CD14-positive monocyte (primary cell): Measurements from ENCODE around the gene SLC25A29. TPM values are rescaled to one million over a fixed set of nuclear protein-coding genes. Genes with fewer than 3 reads are reported as not detected.
A peak's percentile ranks its signal among the peaks of the same experiment; 100 is the strongest.

ENCODE experiments used
- DNase-seq, 3 donors: peaks; one replicate each; pipeline ENCODE4 v3.0.0-alpha.2; 2011 to 2022
- H2AFZ ChIP-seq: 2 replicates; pipeline ENCODE4 v1.6.0; 2012; ENCODE audit warnings: mild to moderate bottlenecking, low read depth, low read length, inconsistent platforms; ENCODE audit not compliant: insufficient read depth, poor library complexity, severe bottlenecking
- H3K27ac ChIP-seq, 2 donors: 1 replicate in 1 of 2; 2 replicates in 1 of 2; pipeline ENCODE4 v1.5.1; 2012 to 2013; ENCODE audit warnings: low read length in 2 of 2, control low read depth in 1 of 2, inconsistent platforms in 1 of 2, low read depth in 1 of 2, mild to moderate bottlenecking in 1 of 2
- H3K27me3 ChIP-seq, 2 donors: one replicate each; pipeline versions ENCODE4 v1.6.0 to v1.6.1; 2011 to 2013; ENCODE audit warnings: low read length in 2 of 2; ENCODE audit not compliant: control insufficient read depth in 2 of 2, insufficient read depth in 2 of 2
- H3K36me3 ChIP-seq, 2 donors: replicated peaks in 1 of 2; 1 replicate in 1 of 2; 2 replicates in 1 of 2; pipeline versions ENCODE4 v1.5.1 to v1.6.1; 2012 to 2013; ENCODE audit warnings: low read length in 2 of 2, control low read depth in 1 of 2, inconsistent platforms in 1 of 2, mild to moderate bottlenecking in 1 of 2; ENCODE audit not compliant: insufficient read depth in 2 of 2, control insufficient read depth in 1 of 2
- H3K4me1 ChIP-seq, 2 donors: 1 replicate in 1 of 2; 2 replicates in 1 of 2; pipeline versions ENCODE4 v1.5.1 to v1.6.1; 2012 to 2013; ENCODE audit warnings: low read length in 2 of 2, control low read depth in 1 of 2, inconsistent platforms in 1 of 2, mild to moderate bottlenecking in 1 of 2, moderate library complexity in 1 of 2; ENCODE audit not compliant: insufficient read depth in 2 of 2, control insufficient read depth in 1 of 2
- H3K4me2 ChIP-seq: replicated peaks from 2 replicates; pipeline ENCODE3; 2012; ENCODE audit warnings: low read length, moderate library complexity, mild to moderate bottlenecking; ENCODE audit not compliant: poor library complexity, severe bottlenecking; ENCODE audit errors: extremely low read depth
- H3K4me3 ChIP-seq, 3 experiments: fragments of 200-600 bp in 1 of 3; sonication (generic) in 1 of 3; replicated peaks in 1 of 3; 1 replicate in 2 of 3; 2 replicates in 1 of 3; pipeline ENCODE4 v1.5.1; 2011 to 2013; ENCODE audit warnings: low read length in 3 of 3, mild to moderate bottlenecking in 3 of 3, control low read depth in 2 of 3, low read depth in 2 of 3, inconsistent platforms in 1 of 3, moderate library complexity in 1 of 3
- H3K79me2 ChIP-seq: 2 replicates; pipeline ENCODE4 v1.6.0; 2012; ENCODE audit warnings: mild to moderate bottlenecking, control low read depth, inconsistent platforms, low read length, moderate library complexity; ENCODE audit not compliant: insufficient read depth
- H3K9ac ChIP-seq: 2 replicates; pipeline ENCODE4 v1.6.0; 2017; ENCODE audit warnings: low read length, mild to moderate bottlenecking; ENCODE audit not compliant: insufficient read depth, poor library complexity, severe bottlenecking
- H3K9me3 ChIP-seq, 2 donors: replicated peaks in 1 of 2; 1 replicate in 1 of 2; 2 replicates in 1 of 2; pipeline versions ENCODE4 v1.5.1 to v1.6.1; 2012 to 2013; ENCODE audit warnings: low read length in 2 of 2, control low read depth in 1 of 2; ENCODE audit not compliant: control insufficient read depth in 1 of 2, insufficient read depth in 1 of 2
- H4K20me1 ChIP-seq: 2 replicates; pipeline ENCODE4 v1.6.0; 2012; ENCODE audit warnings: mild to moderate bottlenecking, low read length, control low read depth, moderate library complexity; ENCODE audit not compliant: insufficient read depth
- H3K27ac Mint-ChIP-seq, 7 donors: one replicate each; pipeline ENCODE4 v1.8.0; 2020; ENCODE audit warnings: mild to moderate bottlenecking in 7 of 7, mixed read lengths in 7 of 7, moderate library complexity in 6 of 7, inconsistent platforms in 2 of 7
- H3K27me3 Mint-ChIP-seq, 3 donors: one replicate each; pipeline ENCODE4 v1.8.0; 2021 to 2022; ENCODE audit warnings: low read depth in 3 of 3, mild to moderate bottlenecking in 3 of 3, mixed read lengths in 3 of 3, moderate library complexity in 3 of 3, inconsistent platforms in 1 of 3
- H3K36me3 Mint-ChIP-seq, 2 donors: one replicate each; pipeline ENCODE4 v1.8.0; 2020; ENCODE audit warnings: mixed read lengths in 2 of 2, inconsistent platforms in 1 of 2, mild to moderate bottlenecking in 1 of 2
- H3K4me1 Mint-ChIP-seq: one replicate; pipeline ENCODE4 v1.8.0; 2020; ENCODE audit warnings: mild to moderate bottlenecking, mixed read lengths
- H3K4me3 Mint-ChIP-seq, 2 donors: one replicate each; pipeline ENCODE4 v1.8.0; 2020; ENCODE audit warnings: mild to moderate bottlenecking in 2 of 2, mixed read lengths in 2 of 2, moderate library complexity in 1 of 2
- H3K9me3 Mint-ChIP-seq, 7 donors: one replicate each; pipeline ENCODE4 v1.8.0; 2020 to 2022; ENCODE audit warnings: mixed read lengths in 7 of 7, mild to moderate bottlenecking in 6 of 7, moderate library complexity in 6 of 7, inconsistent platforms in 2 of 7
- WGBS: methylation state at CpG from one replicate; pipeline ENCODE4 v1.1.5; 2013; ENCODE audit warnings: missing lambda C conversion rate; ENCODE audit not compliant: insufficient coverage; 5-methylcytosine and 5-hydroxymethylcytosine counted together
- intact Hi-C, 2 donors: fragments of 100-400 bp; cut with micrococcal nuclease; formaldehyde crosslinking; loops; one replicate each; pipeline versions ENCODE4 v1.15.0 to v1.15.1; 2023
- polyA plus RNA-seq, 3 donors: library from polyadenylated mRNA; depleted of rRNA in 1 of 3; unstranded in 2 of 3; stranded (reverse) in 1 of 3; fragments of 300-500 nt in 2 of 3; fragments of >200 nt in 1 of 3; fragmentation: Illumina TruSeq in 2 of 3; gene quantifications; 1 replicate in 2 of 3; 2 replicates in 1 of 3; pipeline ENCODE4 v1.2.3, GENCODE V29; 2012 to 2021
- TF ChIP-seq, protein P1 (sequence below): fragments of 200-600 bp; IDR thresholded peaks from one replicate; pipeline ENCODE4 v1.8.0; 2022; ENCODE audit warnings: antibody characterized with exemption, mild to moderate bottlenecking

Gene SLC25A29
- polyA plus RNA-seq, 3 donors, result 16.9 to 114 (median 33.3) TPM

DNA sequence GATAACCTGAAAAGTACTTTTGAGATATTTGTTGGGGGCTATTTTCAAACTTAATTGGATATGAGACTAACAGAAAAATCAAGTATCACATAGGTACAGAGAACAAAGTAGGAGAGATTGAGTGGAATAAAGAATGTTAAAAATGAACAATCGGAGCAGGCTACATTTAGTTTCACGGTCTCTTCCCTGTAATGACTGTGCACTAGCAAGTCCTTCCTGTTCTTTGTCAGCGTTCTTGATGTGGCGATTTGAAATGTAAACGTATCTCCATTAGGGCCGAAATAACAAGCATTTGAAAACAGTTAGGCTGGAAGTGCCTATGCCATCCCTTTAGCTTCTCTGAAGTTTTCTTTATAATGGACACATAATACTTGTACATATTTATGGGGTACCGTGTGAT lies 31.0 kb downstream of the SLC25A29 start:
- H3K27ac ChIP-seq, result peak overlapping the region in 1 of 2 donors; percentile 0
- Mint-ChIP-seq H3K4me3 (no peak overlapping the region), H3K4me1 (peaks cover 35% of the 10 kb centered on the region)

DNA sequence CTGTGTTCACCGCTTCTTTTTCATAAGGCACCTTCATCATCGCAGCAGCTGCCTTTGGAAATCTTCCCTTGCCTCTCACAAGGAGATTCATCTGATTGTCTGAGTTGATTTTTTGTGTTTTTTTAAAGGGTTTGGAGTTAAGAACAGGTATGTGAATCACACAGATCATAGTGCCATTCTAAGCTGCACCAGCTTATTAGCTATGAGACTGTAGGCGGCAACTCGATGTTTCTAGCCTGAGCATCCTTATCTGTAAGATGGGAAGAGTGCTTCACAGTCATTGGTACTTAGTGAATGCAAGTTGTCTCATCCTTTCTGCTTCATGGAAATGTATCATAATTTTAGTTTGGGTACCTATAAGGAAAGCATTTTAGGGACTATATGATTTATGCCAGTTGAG lies 32.0 kb downstream of the SLC25A29 start:
- Mint-ChIP-seq H3K4me1 (peaks cover 35% of the 10 kb centered on the region), H3K9me3 (no peaks in the 10 kb centered on the region), H3K4me3 (no peak overlapping the region), H3K36me3 (peaks cover 26 to 31% of the 10 kb centered on the region in 2 donors), H3K27me3 (no peaks in the 10 kb centered on the region), H3K27ac (no peak overlapping the region)
- peaks cover 94% of the 10 kb centered on the region for H3K79me2 ChIP-seq
- no peak overlapping the region for H3K27ac ChIP-seq
- no CpG with 5 or more reads among the region's 4 CpGs for WGBS
- H3K9ac ChIP-seq, result no peak overlapping the region
- H2AFZ ChIP-seq, result no peak overlapping the region
- peaks cover 19 to 38% of the 10 kb centered on the region in 2 donors for H3K36me3 ChIP-seq
- DNase-seq, result no peak
- TF ChIP-seq, protein P1, sequence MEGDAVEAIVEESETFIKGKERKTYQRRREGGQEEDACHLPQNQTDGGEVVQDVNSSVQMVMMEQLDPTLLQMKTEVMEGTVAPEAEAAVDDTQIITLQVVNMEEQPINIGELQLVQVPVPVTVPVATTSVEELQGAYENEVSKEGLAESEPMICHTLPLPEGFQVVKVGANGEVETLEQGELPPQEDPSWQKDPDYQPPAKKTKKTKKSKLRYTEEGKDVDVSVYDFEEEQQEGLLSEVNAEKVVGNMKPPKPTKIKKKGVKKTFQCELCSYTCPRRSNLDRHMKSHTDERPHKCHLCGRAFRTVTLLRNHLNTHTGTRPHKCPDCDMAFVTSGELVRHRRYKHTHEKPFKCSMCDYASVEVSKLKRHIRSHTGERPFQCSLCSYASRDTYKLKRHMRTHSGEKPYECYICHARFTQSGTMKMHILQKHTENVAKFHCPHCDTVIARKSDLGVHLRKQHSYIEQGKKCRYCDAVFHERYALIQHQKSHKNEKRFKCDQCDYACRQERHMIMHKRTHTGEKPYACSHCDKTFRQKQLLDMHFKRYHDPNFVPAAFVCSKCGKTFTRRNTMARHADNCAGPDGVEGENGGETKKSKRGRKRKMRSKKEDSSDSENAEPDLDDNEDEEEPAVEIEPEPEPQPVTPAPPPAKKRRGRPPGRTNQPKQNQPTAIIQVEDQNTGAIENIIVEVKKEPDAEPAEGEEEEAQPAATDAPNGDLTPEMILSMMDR, result no peak
- H3K4me2 ChIP-seq, result no peak overlapping the region
- intact Hi-C loops, result no loop called here
- H4K20me1 ChIP-seq, result peaks cover 99% of the 10 kb centered on the region
- H3K9me3 ChIP-seq, result no peaks in the 10 kb centered on the region
- H3K4me1 ChIP-seq, result peaks cover 8 to 11% of the 10 kb centered on the region in 2 donors
- no peak overlapping the region for H3K4me3 ChIP-seq
- H3K27me3 ChIP-seq, result no peaks in the 10 kb centered on the region

More for the DNA sequence above, 31.0 kb downstream of the SLC25A29 start:
- Histone ChIP-seq H3K4me2 (no peak overlapping the region), H2AFZ (no peak overlapping the region), H3K4me3 (no peak overlapping the region), H3K4me1 (peaks cover 8 to 14% of the 10 kb centered on the region in 2 donors), H3K36me3 (peaks cover 19 to 43% of the 10 kb centered on the region in 2 donors), H3K9me3 (no peaks in the 10 kb centered on the region), H3K9ac (no peak overlapping the region), H4K20me1 (peaks cover 99% of the 10 kb centered on the region), H3K79me2 (peaks cover 97% of the 10 kb centered on the region), H3K27me3 (no peaks in the 10 kb centered on the region)
- no peak for DNase-seq
- Mint-ChIP-seq H3K36me3 (peaks cover 26 to 36% of the 10 kb centered on the region in 2 donors), H3K27ac (peak overlapping the region in 4 of 7 donors; percentile 10 to 55 (median 16)), H3K27me3 (no peaks in the 10 kb centered on the region), H3K9me3 (no peaks in the 10 kb centered on the region)
- WGBS, result 18% methylated on average over 2 of the region's 7 CpGs
- intact Hi-C loops, result loop anchor here in 1 of 2 donors (5.0 kb wide), 1 partner anchor 33 kb away; no protein-coding TSS in a partner anchor
- TF ChIP-seq, protein P1, result no peak
